ENCODE data around the gene RNF11. TPM values are rescaled to one million over a fixed set of nuclear protein-coding genes. Genes with fewer than 3 reads are reported as not detected.
"Not testable (repeated sequence)": the region's sequence is repeated elsewhere in the genome, so short reads cannot be mapped to it uniquely, and the experiment has no call there.

RNF11 gene
- polyA plus RNA-seq, 1 donor from 2014 or later, result 210 TPM

GRCh38 chr1:51247499-51247898 lies 11.4 kb downstream of the RNF11 start:
- Histone ChIP-seq H3K9me3 (ENCODE audit: low read length) (no peaks in the 10 kb centered on the region), H3K9ac (ENCODE audit: low read length) (no peak overlapping the region), H4K20me1 (ENCODE audit: insufficient read depth) (peaks cover 3% of the 10 kb centered on the region), H3K36me3 (ENCODE audit: insufficient read depth, low read length) (no peaks in the 10 kb centered on the region), H3K4me2 (ENCODE audit: low read length) (no peak overlapping the region), H3K79me2 (replicated peaks; ENCODE audit: insufficient read depth, low read length) (peaks cover 78% of the 10 kb centered on the region), H3K27ac (ENCODE audit: low read length) (no peak overlapping the region), H3F3A (ENCODE audit: insufficient read depth, low read length, poor library complexity, severe bottlenecking) (no peaks in the 10 kb centered on the region), H3K4me3 (ENCODE audit: low read length) (no peak overlapping the region), H3K9me2 (ENCODE audit: insufficient read depth, low read length) (no peaks in the 10 kb centered on the region), H2AFZ (ENCODE audit: low read depth, low read length) (no peak overlapping the region), H3K27me3 (ENCODE audit: insufficient read depth, low read depth, low read length) (no peaks in the 10 kb centered on the region)
- TF ChIP-seq TAF1 (IDR thresholded peaks at IDR 0.05; ENCODE audit: low read depth) (no peak), SMC3 (conservative IDR thresholded peaks at IDR 0.05; ENCODE audit: poor library complexity) (no peak), REST (IDR thresholded peaks at IDR 0.05; ENCODE audit: borderline replicate concordance) (no peak), MXI1 (conservative IDR thresholded peaks at IDR 0.05; ENCODE audit: poor library complexity, severe bottlenecking) (no peak), RAD21 (conservative IDR thresholded peaks at IDR 0.05) (no peak), CTCF (IDR thresholded peaks at IDR 0.05; ENCODE audit: poor library complexity, severe bottlenecking) (no peak), EZH2 (IDR thresholded peaks at IDR 0.05; ENCODE audit: borderline replicate concordance, insufficient read depth, low read length, poor library complexity, severe bottlenecking) (no peak), EP300 (conservative IDR thresholded peaks at IDR 0.05; ENCODE audit: poor library complexity, severe bottlenecking) (no peak), POLR2AphosphoS5 (IDR thresholded peaks at IDR 0.05) (no peak)

- no peak overlapping the region for H3K9ac ChIP-seq (ENCODE audit: low read length)
- no peaks in the 10 kb centered on the region for H3F3A ChIP-seq (ENCODE audit: insufficient read depth, low read length, poor library complexity, severe bottlenecking)
- H3K9me2 ChIP-seq (ENCODE audit: insufficient read depth, low read length), result no peaks in the 10 kb centered on the region
- H3K4me3 ChIP-seq (ENCODE audit: low read length), result no peak overlapping the region
- no peaks in the 10 kb centered on the region for H3K36me3 ChIP-seq (ENCODE audit: insufficient read depth, low read length)
- peaks cover 3% of the 10 kb centered on the region for H4K20me1 ChIP-seq (ENCODE audit: insufficient read depth)
- H3K4me2 ChIP-seq (ENCODE audit: low read length), result no peak overlapping the region
- no peak overlapping the region for H2AFZ ChIP-seq (ENCODE audit: low read depth, low read length)
- H3K79me2 ChIP-seq (replicated peaks; ENCODE audit: insufficient read depth, low read length), result peaks cover 79% of the 10 kb centered on the region
- no peaks in the 10 kb centered on the region for H3K9me3 ChIP-seq (ENCODE audit: low read length)
- no peak overlapping the region for H3K27ac ChIP-seq (ENCODE audit: low read length)
- no peak for TF ChIP-seq REST (IDR thresholded peaks at IDR 0.05; ENCODE audit: borderline replicate concordance)
- TF ChIP-seq RAD21 (conservative IDR thresholded peaks at IDR 0.05), result no peak
- TF ChIP-seq EZH2 (IDR thresholded peaks at IDR 0.05; ENCODE audit: borderline replicate concordance, insufficient read depth, low read length, poor library complexity, severe bottlenecking), result no peak
- TF ChIP-seq POLR2AphosphoS5 (IDR thresholded peaks at IDR 0.05), result no peak
- no peak for TF ChIP-seq CTCF (IDR thresholded peaks at IDR 0.05; ENCODE audit: poor library complexity, severe bottlenecking)
- TF ChIP-seq TAF1 (IDR thresholded peaks at IDR 0.05; ENCODE audit: low read depth), result no peak
- no peak for TF ChIP-seq EP300 (conservative IDR thresholded peaks at IDR 0.05; ENCODE audit: poor library complexity, severe bottlenecking)
- TF ChIP-seq MXI1 (conservative IDR thresholded peaks at IDR 0.05; ENCODE audit: poor library complexity, severe bottlenecking), result no peak
- no peak for TF ChIP-seq SMC3 (conservative IDR thresholded peaks at IDR 0.05; ENCODE audit: poor library complexity)
- no peaks in the 10 kb centered on the region for H3K27me3 ChIP-seq (ENCODE audit: insufficient read depth, low read depth, low read length)
These were observed 13.4 kb downstream of the RNF11 start for GRCh38 chr1:51249445-51249844.

- peaks cover 74% of the 10 kb centered on the region for H3K79me2 ChIP-seq (replicated peaks; ENCODE audit: insufficient read depth, low read length)
- H3K9me2 ChIP-seq (ENCODE audit: insufficient read depth, low read length); H3F3A ChIP-seq (ENCODE audit: insufficient read depth, low read length, poor library complexity, severe bottlenecking); H3K27me3 ChIP-seq (ENCODE audit: insufficient read depth, low read depth, low read length); H3K9ac ChIP-seq (ENCODE audit: low read length); H3K9me3 ChIP-seq (ENCODE audit: low read length); H3K36me3 ChIP-seq (ENCODE audit: insufficient read depth, low read length); H3K4me3 ChIP-seq (ENCODE audit: low read length); H4K20me1 ChIP-seq (ENCODE audit: insufficient read depth); H3K27ac ChIP-seq (ENCODE audit: low read length); H2AFZ ChIP-seq (ENCODE audit: low read depth, low read length); H3K4me2 ChIP-seq (ENCODE audit: low read length): not testable (repeated sequence)
These were observed 14.7 kb downstream of the RNF11 start for GRCh38 chr1:51250729-51251128.
